GM19351 (cell line): ENCODE measurements around the gene ZFP36L1.

Experiments used
- ATAC-seq: cut with Tn5 transposase; IDR thresholded peaks from one replicate; pipeline ENCODE4 v1.9.1; 2021; ENCODE audit warnings: mild to moderate bottlenecking, moderate library complexity; ENCODE audit not compliant: unreplicated experiment

The ZFP36L1 gene

DNA sequence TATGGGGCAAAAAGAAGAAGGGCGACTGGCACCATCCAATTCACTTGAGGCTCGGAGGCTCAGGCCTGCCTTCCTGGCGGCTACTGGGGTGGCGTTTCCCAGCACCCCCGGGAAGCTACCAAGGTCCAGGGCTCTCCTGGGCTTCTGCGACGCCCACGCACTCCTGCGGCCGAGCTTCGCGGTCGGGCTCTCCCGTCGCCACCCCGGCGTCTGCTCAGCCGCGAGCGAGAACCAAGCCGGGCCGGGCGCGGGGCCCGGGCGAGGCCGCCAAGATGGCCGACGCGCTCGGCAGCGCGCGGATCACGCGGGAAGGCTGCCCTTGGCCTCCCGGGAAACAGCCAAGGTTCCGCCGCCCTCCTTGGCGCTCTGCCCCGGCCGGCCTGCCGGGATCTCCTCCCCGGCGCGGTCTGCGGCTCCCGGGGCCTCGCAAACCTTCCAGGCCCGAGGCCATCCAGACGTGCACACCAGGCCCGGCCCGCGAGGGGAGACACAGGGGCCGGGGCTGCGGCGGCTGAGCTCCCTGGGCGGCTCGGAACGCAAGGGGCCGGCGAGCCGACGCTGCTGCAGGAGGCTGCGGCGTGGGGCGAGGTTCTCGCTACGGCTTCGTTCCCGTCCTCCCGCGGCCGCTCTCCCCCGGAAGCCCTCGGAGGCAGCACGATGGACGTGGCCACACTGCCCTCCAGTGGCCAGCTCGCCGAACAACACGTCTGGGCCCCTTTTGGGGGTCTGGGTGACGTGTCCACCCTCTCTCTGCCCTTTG is 23.5 kb upstream of the ZFP36L1 start:
- peak; percentile 49 for ATAC-seq

DNA sequence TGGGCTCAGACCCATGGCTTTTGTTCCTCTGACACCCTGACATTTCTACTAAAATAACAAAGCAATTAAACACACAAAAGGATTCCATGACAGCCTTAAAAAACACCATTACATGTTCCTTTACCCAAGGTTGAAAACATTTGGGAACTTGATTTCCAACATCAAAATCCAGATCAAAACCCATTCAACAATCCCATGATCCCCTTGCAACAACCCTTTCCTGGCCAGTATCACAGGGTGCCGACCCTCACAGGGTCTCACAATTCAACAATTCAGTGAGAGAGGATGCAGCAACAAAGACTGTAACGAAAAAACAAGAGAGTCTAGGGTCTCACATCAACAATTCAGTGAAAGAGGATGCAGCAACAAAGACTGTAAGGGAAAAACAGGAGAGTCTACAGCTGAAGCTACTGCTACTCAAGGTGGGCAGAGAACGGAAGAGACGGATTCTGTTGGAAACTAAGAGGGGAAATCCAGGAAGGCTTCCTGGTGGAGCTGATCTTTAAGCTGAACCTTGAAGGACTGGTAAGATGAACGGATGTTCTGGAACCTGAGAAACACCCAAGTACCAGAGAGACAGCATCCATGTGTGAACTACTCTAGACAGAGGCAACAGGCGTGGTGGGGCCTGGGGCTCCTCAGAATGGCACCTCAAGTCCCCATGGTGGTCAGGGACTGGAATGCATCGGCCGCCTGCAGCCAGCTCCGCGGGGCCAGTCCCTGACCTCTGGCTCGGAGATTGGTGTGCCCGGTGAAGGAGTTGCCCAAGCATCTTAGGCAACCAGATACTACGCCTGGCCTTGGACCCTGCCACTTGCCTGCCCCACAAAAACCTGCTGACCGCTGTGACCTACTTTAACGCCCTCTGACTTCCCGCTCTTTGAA is 22.7 kb upstream of the ZFP36L1 start:
- ATAC-seq = no peak

DNA sequence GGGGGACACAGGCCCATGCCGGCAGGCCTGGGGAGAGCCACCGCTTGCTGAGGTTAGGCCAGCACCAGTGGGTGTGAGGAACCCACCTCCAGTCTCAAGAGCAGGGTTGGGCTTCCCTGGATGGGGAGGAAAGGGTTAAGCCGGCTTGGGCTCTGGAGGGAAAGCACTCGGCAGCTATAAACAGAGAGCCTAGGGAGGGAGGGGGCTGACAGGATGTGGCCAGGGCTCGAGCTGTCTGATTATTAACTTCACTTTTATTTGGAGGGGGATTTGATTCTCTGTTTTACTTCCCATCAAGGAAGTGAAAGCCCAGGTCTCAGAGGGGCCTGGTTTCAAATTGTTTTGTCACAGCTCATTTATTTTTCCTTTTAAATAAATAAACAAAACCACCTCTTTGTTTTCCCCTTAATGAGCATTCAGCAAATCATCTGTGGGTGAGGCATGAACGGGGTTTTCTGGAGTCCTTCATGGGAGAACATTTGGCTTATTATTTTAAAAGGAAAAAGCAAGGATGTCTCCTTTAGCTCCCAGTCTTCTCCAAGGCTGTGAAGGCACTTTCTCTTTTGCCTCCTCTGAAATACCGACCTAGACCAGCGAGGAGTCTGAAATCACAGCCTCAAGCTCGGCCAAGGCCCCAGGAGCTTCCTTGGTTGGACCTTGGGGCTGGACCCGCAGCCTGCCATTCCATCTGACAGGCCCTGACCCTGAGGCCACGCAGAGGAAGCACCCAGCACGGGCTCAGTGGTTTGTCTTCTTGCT is 21.9 kb upstream of the ZFP36L1 start:
- ATAC-seq = no peak

DNA sequence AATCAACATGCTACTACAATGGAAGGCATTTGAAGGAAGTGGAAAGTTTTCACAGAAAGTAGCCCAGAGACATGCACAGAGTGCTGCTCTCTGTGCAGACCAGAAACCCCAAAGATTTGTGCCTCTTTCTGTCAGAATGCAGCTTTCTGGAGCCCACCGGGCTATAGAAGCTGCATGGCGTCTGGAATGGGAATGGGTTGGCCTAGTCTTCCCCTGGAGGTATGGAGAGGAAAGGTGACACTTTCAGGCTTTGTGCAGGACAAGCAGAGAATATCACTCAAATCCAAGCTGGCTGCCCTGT is 21.3 kb upstream of the ZFP36L1 start:
- no peak for ATAC-seq

DNA sequence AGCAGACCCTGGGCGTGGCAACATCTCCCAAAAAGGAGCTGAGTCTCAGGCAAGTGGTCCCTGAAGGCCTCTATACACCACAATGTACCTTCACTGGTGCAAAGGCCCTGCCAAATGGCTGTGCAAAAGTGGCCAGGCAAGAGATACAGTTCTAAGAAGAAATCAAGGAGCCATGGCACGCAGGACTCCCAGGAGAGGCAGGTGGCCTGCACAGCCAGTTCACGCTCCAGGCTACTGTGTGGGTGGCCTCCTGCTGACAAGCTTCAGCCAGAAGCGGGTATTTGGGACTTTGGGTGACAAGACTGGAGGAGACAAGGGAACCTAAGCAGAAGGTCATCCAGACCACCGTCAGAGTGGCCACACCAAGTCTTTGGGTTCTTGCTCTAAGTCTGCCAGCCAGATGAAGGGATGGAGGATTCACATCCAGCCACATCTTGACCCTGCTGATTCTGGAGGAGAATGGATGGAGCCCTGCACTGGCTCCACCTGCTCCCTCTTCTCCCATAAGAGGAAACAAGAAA is 20.5 kb upstream of the ZFP36L1 start:
- ATAC-seq = no peak

DNA sequence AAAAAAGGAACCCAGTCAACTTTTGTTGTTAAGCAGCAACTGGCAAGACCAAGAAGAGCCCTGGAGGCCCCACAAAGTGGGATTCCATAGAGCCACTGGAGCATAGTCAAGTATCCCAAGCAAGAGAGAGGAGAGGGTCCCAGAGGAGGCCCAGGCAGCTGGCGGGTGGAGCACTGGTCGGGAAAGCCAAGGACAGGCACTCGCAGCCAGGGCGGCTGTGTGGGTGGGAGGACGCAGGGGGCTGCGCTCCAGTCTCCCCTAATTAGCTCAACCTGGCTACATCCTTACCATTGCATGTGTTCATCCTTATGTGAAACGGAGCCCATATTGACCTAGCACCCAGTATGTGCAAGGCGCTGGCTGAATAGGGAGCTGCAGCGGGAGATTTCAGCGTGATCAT is 18.3 kb upstream of the ZFP36L1 start:
- no peak for ATAC-seq

DNA sequence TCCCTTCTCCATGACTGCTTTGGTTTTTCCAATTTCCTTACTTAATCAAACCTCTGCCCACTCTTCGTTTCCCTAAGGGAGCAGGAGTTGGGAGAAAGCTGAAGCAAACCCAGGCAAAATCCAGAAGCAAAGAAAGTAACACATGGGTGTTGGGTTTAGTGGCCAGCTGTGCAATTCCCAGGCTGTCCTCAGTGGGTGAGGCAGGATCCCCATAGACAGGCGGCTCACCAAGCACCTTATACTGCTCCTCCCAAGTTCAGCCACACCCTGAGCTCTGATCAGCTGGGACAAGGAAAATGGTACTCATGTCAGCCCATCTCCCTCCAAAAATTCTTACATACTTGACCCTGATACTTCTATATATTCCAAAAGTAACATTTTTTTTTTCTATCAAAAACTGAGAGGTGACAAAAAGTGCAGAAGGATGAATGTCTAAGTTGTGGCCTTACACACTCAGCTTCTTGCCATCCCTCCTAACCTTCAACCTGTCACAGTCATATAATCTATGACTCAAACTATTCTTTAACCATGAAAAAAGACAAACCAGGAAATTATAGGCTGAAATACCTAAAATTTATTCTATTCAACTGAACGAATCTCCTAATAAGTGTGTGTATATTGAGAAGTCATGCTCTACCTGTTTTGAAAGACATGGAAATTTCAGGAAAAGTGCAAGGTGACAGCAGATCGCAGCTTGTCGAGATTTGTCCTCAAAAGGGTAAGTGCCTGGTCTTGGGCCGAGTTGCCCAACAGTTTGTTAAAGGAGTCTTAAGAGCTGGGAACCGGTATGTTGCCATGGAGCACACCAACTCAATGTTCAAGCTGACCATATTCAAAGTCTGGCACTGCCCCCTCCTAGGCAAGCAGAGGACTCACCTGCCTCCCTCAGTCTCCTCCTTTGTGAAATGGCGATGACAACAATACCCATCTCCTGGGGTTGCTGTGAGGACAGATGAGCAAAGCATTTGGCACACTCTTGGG is 17.6 kb upstream of the ZFP36L1 start:
- ATAC-seq = no peak

DNA sequence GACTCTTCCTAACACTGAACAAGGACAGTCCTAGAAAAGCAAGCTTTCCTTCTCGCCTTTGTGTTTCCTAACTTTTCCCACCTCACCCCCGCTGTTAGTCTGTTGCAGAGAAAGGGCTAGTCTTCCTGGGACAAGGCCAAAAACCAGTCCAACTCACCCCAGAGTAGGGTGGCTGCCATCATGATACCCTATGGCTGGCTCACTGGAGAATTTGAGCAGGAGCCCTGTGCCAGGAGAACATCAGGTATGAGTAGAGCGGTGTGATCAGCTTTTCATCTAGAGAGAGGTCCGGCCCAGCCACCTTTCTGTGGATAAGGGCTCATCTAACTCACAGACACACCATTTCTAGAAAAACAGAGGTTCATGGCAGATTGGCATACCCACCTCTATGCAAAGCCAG is 16.7 kb upstream of the ZFP36L1 start:
- no peak for ATAC-seq

DNA sequence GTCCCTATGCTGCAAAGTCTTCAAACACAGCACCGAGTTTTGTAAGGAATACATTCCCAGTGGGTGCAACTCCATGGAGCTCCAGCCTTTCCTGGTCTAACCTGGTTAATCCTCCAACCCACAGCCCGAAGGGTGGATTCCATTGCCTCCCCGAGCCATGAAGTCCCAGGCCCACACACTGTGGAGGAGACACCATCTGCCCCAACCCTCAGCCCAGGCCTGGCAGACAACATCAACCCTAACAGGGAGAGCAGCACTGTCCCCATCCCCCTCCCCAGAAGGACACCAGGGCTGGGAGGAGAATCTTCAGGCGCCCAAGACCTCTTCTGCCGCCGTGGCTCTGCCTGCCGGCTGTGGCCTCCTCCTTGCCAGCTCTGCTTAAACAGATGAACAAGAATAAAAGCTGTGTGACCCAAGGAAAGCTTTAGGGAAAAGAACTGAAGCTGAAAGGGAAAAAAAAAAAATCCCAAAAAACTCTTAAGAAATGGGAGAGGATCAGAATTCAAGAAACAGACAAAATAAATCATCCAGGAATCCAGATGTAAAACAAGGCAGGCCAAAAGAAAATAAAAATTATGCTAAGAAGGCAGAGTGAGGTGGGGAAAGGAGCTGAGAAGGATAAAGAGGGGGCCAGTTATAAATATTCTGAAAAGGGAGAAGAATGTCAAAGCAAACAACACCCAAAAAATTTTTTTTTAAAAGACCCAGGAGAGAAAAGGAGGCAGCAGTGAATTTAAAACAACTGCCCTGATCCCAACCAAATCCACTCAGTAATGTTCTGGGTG is 16.0 kb upstream of the ZFP36L1 start:
- ATAC-seq = no peak

DNA sequence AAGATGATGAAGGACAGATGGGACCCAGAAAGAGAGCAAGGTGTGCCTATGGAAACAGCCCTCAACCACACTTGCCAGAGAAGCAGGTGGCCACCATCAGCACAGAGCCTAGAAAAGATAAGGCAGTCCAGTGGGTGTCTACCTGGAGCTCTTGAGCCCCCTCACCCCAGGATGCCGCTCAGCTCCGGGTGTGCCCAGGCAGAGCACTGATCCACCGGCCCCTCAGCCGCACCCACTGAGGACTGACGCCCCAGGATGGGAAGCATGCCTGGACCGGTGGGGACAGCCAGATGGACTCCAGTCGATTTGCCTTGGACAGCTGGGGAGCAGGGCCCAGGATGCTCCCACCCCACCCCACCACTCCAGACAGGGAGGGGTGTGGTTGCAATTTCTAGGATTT is 15.1 kb upstream of the ZFP36L1 start:
- no peak for ATAC-seq

DNA sequence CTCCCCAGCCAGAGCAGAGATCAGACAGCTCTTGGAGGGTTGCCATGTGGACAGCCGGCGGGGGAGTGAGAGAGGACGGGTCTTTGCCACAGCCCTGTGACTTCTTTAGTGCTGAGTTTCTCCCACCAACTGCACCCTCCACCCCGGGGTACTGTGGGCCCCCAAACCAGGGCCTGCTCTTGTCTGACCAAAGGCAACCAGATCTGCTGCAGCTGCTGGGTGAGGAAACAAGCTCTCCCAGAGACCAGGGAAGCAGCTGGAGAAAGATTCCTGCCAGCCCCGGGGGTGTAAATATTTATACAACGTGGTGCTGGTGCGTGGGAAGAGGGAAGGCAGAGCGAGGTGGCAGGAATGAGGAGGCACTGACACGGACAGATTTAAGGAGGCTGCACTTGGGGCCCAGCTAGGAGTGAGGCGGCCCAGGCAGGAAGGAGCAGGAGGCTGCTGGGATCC is 14.3 kb upstream of the ZFP36L1 start:
- ATAC-seq = no peak

DNA sequence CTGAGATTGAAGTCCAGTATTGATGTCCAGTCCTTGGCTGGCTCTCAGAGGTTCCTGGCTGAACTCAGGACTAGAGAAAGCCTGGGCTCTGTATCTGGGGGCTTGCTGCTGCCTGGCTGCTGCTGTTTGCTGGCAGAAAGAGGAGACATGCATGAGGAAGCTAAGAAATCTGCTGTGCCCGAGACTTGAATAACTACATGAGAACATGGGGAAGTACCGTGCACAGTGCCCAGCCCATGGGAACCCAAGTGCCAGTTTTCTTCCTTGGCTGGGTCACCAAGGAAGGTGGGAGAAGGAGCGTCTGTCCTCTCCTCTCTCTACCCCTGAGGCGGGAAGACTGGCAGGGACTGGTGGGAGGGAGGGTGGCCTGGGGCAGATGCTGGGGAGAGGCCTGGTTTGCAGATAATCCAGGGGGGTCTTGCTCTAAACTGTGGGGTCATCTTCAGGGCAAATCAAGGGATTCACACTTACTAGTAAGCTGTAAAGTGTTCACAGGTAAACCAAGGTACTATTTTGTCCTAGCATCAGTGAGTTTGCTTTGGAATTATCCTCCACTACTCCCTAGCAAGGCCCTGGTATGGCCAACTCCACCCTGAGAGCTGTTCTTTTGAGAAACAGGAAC is 13.8 kb upstream of the ZFP36L1 start:
- no peak for ATAC-seq

DNA sequence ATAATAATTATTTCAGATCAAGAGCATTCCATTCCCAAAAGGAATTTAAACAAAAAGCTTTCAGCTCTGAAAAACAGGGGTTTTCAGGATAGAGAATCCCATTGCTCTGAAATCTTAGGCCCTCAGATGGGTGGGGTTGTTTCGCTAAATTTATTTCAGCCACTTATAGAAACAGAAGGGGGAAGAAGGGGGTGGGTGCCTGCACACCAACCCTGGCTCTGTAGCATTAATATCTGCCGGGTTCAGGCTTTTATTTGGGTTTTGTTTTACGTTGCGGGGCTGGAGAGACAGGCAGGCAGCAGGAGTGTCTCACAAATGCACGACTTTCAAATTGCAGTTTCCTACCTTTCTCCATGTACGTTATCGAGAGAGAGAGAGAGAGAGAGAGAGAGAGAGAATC is 12.5 kb upstream of the ZFP36L1 start:
- no peak for ATAC-seq

DNA sequence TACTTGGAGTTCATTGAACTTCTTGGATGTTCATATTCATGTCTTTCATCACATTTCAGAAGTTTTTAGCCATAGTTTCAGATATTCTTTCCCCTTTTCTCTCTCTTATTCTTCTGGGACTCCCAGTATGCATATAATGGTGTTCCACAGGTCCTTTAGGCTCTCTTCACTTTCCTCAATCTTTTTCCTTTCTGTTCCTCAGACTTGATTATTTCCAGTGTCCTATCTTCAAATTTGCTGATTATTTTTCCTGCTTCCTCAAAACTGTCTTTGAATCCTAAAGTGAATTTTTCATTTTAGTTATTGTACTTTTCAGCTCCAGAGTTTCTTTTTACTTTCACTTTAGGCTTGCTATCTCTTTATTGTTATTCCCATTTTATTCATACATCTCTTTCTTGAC is 8.8 kb upstream of the ZFP36L1 start:
- ATAC-seq = no peak

DNA sequence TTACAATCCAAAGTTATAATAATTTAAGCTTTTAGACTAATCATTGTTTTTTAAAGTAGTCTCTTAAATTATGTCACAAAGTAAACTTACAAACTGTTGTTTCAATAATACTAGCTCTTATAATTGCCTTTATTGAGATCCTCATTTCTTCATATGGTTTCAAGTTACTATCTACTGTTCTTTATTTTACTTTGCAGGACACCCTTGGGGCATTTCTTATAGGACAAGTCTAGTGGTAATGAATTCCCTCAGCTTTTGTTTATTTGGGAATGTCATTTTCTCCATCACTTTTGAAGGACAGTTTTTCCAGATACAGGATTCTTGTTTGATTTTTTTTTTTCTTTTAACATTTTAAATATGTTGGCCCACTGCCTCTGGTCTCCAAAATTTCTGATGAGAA is 8.1 kb upstream of the ZFP36L1 start:
- ATAC-seq = no peak

DNA sequence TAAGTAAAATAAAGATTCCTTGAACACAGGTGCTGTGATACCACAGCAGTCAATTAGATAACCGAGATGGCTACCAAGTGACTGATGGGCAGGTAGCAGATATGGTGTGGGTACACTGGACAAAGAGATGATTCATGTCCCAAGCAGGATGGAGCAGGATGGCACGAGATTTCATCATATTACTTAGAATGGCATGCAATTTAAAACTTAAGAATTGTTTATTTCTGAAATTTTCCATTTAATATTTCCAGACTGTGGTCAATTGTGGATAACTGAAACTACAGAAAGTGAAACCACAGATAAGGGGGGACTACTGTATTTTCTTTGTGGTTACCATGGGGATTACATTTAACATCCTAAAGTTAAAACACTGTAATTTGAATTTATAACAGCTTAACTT is 7.5 kb upstream of the ZFP36L1 start:
- no peak for ATAC-seq

DNA sequence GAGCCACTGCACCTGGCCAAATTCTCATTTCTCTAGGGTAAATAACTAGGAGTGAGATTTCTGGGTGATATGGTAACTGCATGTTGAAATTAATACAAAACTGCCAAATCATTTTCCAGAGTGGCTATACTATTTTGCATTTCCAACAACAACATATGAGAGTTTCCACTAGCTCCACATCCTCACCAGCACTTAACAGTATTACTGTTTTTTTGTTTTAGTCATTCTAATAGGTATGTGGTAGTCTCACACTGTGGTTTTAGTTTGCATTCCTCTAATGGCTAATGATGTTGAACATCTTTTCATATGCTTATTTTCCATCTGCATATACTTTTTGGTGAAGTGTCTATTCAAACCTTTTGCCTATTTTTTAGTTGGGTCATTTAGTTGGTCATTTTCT is 5.8 kb upstream of the ZFP36L1 start:
- ATAC-seq = no peak

DNA sequence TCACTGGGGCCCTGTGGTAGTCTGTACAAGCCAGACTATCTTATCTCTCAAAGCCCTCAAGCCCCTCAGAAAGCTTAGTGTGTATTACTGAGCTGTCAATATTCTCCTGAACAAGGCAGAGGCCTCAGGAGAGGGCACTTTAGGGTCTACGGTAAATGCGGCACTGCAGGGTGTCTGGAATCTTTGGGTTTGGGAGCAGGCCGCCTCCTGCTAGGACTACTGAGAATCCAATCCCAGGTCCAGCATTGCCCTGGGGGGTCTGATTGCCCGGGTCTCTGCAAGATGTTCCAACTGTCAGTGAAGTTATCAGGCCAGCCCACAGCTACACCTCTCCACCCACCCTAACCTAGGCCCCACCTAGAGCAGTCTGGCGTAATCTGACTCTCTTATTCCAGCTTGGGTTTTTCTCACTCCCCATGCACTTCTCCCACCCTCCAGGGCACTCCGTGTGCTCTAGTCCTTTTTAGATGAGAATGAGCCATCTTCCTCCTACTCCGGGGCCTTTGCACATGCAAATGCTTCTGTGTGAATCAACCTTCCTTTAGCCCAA is 4.3 kb upstream of the ZFP36L1 start:
- no peak for ATAC-seq
